ENCODE results near the gene AP2B1. TPM values are rescaled to one million over a fixed set of nuclear protein-coding genes. Genes with fewer than 3 reads are reported as not detected.

The AP2B1 gene
- total RNA-seq, 1 experiment from 2014 or later = 217 TPM

- no peaks in the 10 kb centered on the region for H3K9me3 ChIP-seq (ENCODE audit: control insufficient read depth, low read depth, low read length)
- H3K4me1 Mint-ChIP-seq = peaks cover 31 to 34% of the 10 kb centered on the region in 2 experiments
- no peaks in the 10 kb centered on the region for H3K79me1 ChIP-seq (ENCODE audit: insufficient read depth, low read depth, low read length, poor library complexity, severe bottlenecking)
- H3K27ac Mint-ChIP-seq = no peak overlapping the region; a peak in 1 of 7 replicates
- H3K27ac ChIP-seq (ENCODE audit: insufficient read length, low read depth, low read length) = no peak overlapping the region
- H4K5ac ChIP-seq (ENCODE audit: insufficient read length, low read depth, low read length) = no peak overlapping the region
- no CpG with 5 or more reads among the region's 20 CpGs for WGBS (ENCODE audit: extremely low coverage, insufficient read length, low lambda C conversion rate)
- no peak overlapping the region for H3K14ac ChIP-seq (ENCODE audit: insufficient read depth, low read length)
- no peak overlapping the region for H2BK12ac ChIP-seq (ENCODE audit: insufficient read length, low read depth, low read length)
- no peaks in the 10 kb centered on the region for H3K79me2 ChIP-seq (ENCODE audit: insufficient read depth, low read length)
- peaks cover 6% of the 10 kb centered on the region; the same call in 1 of the 2 replicates for H3K4me1 ChIP-seq (ENCODE audit: insufficient read depth, low read length)
- H3K9ac ChIP-seq (ENCODE audit: extremely low read depth, insufficient read length, low read length) = no peak overlapping the region
- DNase-seq = no peak
- H3K27me3 Mint-ChIP-seq (ENCODE audit: low read depth) = peaks cover 3% of the 10 kb centered on the region
- H2BK120ac ChIP-seq (ENCODE audit: low read depth, low read length, poor library complexity, severe bottlenecking) = no peak overlapping the region
- H2BK20ac ChIP-seq (ENCODE audit: low read depth, low read length, poor library complexity, severe bottlenecking) = no peak overlapping the region
- H2AK5ac ChIP-seq (ENCODE audit: insufficient read length, low read length) = no peak overlapping the region
- H2AFZ ChIP-seq (ENCODE audit: low read length) = no peak overlapping the region
- H4K20me1 ChIP-seq (ENCODE audit: control insufficient read depth, insufficient read depth, insufficient read length) = no peaks in the 10 kb centered on the region
- no peak overlapping the region for H4K8ac ChIP-seq (replicated peaks; ENCODE audit: insufficient read length, low read depth, low read length)
- H3K36me3 Mint-ChIP-seq (ENCODE audit: insufficient read depth in 1 of 3, low read depth in 3 of 3) = no peaks in the 10 kb centered on the region
- no peak for TF ChIP-seq CTCF (conservative IDR thresholded peaks at IDR 0.05)
- no peak overlapping the region for H2BK5ac ChIP-seq (ENCODE audit: insufficient read length, low read length)
- H3K23ac ChIP-seq (ENCODE audit: insufficient read length, low read depth, low read length) = no peak overlapping the region
- H3K9me3 Mint-ChIP-seq = no peaks in the 10 kb centered on the region; a peak in 1 of 5 replicates
- H3K4me2 ChIP-seq (ENCODE audit: insufficient read depth, insufficient read length, low read length) = no peak overlapping the region
- no peak overlapping the region for H2BK15ac ChIP-seq (ENCODE audit: low read depth, low read length)
- no peak overlapping the region for H3T11ph ChIP-seq (ENCODE audit: low read length)
- no peaks in the 10 kb centered on the region for H3K23me2 ChIP-seq (ENCODE audit: insufficient read length, low read depth, low read length, poor library complexity, severe bottlenecking)
- no peak overlapping the region for H4K91ac ChIP-seq (ENCODE audit: insufficient read length, low read depth, low read length)
- H3K18ac ChIP-seq (ENCODE audit: insufficient read length, low read depth, low read length) = no peak overlapping the region
- H3K27me3 ChIP-seq (ENCODE audit: insufficient read depth, low read length) = no peaks in the 10 kb centered on the region
- H3K4ac ChIP-seq (ENCODE audit: low read depth, low read length) = no peak overlapping the region
- H3K56ac ChIP-seq (ENCODE audit: insufficient read length, low read depth, low read length) = no peak overlapping the region
- no peak overlapping the region for H3K4me3 Mint-ChIP-seq
Observed at GRCh38 chr17:35773129-35773528, 186.0 kb downstream of the AP2B1 start.

Measured in H9 (cell line).